Measurements from ENCODE around the gene HTR6.

- TF ChIP-seq CTCF (IDR thresholded peaks at IDR 0.05 in 4 of 5, conservative IDR thresholded peaks at IDR 0.05 in 1 of 5) (no peak), POLR2A (IDR thresholded peaks at IDR 0.05) (no peak)
These were observed 48.2 kb upstream of the HTR6 start for GRCh38 chr1:19616489-19616888.

Measured in gastrocnemius medialis (tissue), 4 donors.